ENCODE results near the gene ZCCHC4.

The ZCCHC4 gene

GRCh38 chr4:25401066-25401465 is 88.5 kb downstream of the ZCCHC4 start:
- TF ChIP-seq TAF1 (IDR thresholded peaks at IDR 0.05; ENCODE audit: low read depth) (no peak), TCF12 (IDR thresholded peaks at IDR 0.05; ENCODE audit: low read depth) (no peak), RAD21 (IDR thresholded peaks at IDR 0.05; ENCODE audit: low read depth) (no peak), REST (IDR thresholded peaks at IDR 0.05; ENCODE audit: low read depth) (no peak), YY1 (IDR thresholded peaks at IDR 0.05; ENCODE audit: low read depth) (no peak), EGR1 (IDR thresholded peaks at IDR 0.05) (no peak), FOXM1 (IDR thresholded peaks at IDR 0.05; ENCODE audit: borderline replicate concordance, low read depth) (no peak), EP300 (IDR thresholded peaks at IDR 0.05; ENCODE audit: borderline replicate concordance) (no peak)

- no peak for TF ChIP-seq YY1 (IDR thresholded peaks at IDR 0.05; ENCODE audit: low read depth)
- TF ChIP-seq EP300 (IDR thresholded peaks at IDR 0.05; ENCODE audit: borderline replicate concordance) = no peak
- no peak for TF ChIP-seq EGR1 (IDR thresholded peaks at IDR 0.05)
- TF ChIP-seq FOXM1 (IDR thresholded peaks at IDR 0.05; ENCODE audit: borderline replicate concordance, low read depth) = no peak
- TF ChIP-seq TCF12 (IDR thresholded peaks at IDR 0.05; ENCODE audit: low read depth) = no peak
- no peak for TF ChIP-seq USF1 (IDR thresholded peaks at IDR 0.05)
- TF ChIP-seq ZBTB7A (IDR thresholded peaks at IDR 0.05; ENCODE audit: low read depth) = no peak
- TF ChIP-seq CEBPB (IDR thresholded peaks at IDR 0.05) = no peak
- TF ChIP-seq TAF1 (IDR thresholded peaks at IDR 0.05; ENCODE audit: low read depth) = no peak
These were observed 89.9 kb downstream of the ZCCHC4 start for GRCh38 chr4:25402521-25402920.

GRCh38 chr4:25403699-25404098 is 91.1 kb downstream of the ZCCHC4 start:
- TF ChIP-seq ZBTB7A (IDR thresholded peaks at IDR 0.05; ENCODE audit: low read depth) (no peak), TCF12 (IDR thresholded peaks at IDR 0.05; ENCODE audit: low read depth) (no peak), CREB1 (IDR thresholded peaks at IDR 0.05; ENCODE audit: low read depth) (no peak), USF1 (IDR thresholded peaks at IDR 0.05) (no peak), REST (IDR thresholded peaks at IDR 0.05; ENCODE audit: low read depth) (no peak), RAD21 (IDR thresholded peaks at IDR 0.05; ENCODE audit: low read depth) (no peak), NFIC (IDR thresholded peaks at IDR 0.05) (no peak), TAF1 (IDR thresholded peaks at IDR 0.05; ENCODE audit: low read depth) (no peak), MAX (IDR thresholded peaks at IDR 0.05) (no peak), TEAD4 (IDR thresholded peaks at IDR 0.05) (no peak), FOXM1 (IDR thresholded peaks at IDR 0.05; ENCODE audit: borderline replicate concordance, low read depth) (no peak), EP300 (IDR thresholded peaks at IDR 0.05; ENCODE audit: borderline replicate concordance) (no peak), EGR1 (IDR thresholded peaks at IDR 0.05) (no peak), CEBPB (IDR thresholded peaks at IDR 0.05) (no peak)

GRCh38 chr4:25405453-25405852 is 92.9 kb downstream of the ZCCHC4 start:
- TF ChIP-seq CREB1 (IDR thresholded peaks at IDR 0.05; ENCODE audit: low read depth) = no peak
- no peak for TF ChIP-seq TAF1 (IDR thresholded peaks at IDR 0.05; ENCODE audit: low read depth)
- no peak for TF ChIP-seq FOXM1 (IDR thresholded peaks at IDR 0.05; ENCODE audit: borderline replicate concordance, low read depth)
- no peak for TF ChIP-seq NFIC (IDR thresholded peaks at IDR 0.05)
- TF ChIP-seq MAX (IDR thresholded peaks at IDR 0.05) = no peak
- TF ChIP-seq TEAD4 (IDR thresholded peaks at IDR 0.05) = no peak
- TF ChIP-seq TCF12 (IDR thresholded peaks at IDR 0.05; ENCODE audit: low read depth) = no peak
- TF ChIP-seq RAD21 (IDR thresholded peaks at IDR 0.05; ENCODE audit: low read depth) = no peak
- no peak for TF ChIP-seq CEBPB (IDR thresholded peaks at IDR 0.05)

- no peak for TF ChIP-seq RAD21 (IDR thresholded peaks at IDR 0.05; ENCODE audit: low read depth)
- no peak for TF ChIP-seq EGR1 (IDR thresholded peaks at IDR 0.05)
- no peak for TF ChIP-seq YY1 (IDR thresholded peaks at IDR 0.05; ENCODE audit: low read depth)
- TF ChIP-seq USF1 (IDR thresholded peaks at IDR 0.05) = no peak
- TF ChIP-seq TEAD4 (IDR thresholded peaks at IDR 0.05) = no peak
- no peak for TF ChIP-seq CREB1 (IDR thresholded peaks at IDR 0.05; ENCODE audit: low read depth)
- TF ChIP-seq TCF12 (IDR thresholded peaks at IDR 0.05; ENCODE audit: low read depth) = no peak
- TF ChIP-seq EP300 (IDR thresholded peaks at IDR 0.05; ENCODE audit: borderline replicate concordance) = no peak
- TF ChIP-seq REST (IDR thresholded peaks at IDR 0.05; ENCODE audit: low read depth) = no peak
- no peak for TF ChIP-seq FOXM1 (IDR thresholded peaks at IDR 0.05; ENCODE audit: borderline replicate concordance, low read depth)
- no peak for TF ChIP-seq ZBTB7A (IDR thresholded peaks at IDR 0.05; ENCODE audit: low read depth)
- TF ChIP-seq TAF1 (IDR thresholded peaks at IDR 0.05; ENCODE audit: low read depth) = no peak
- no peak for TF ChIP-seq CEBPB (IDR thresholded peaks at IDR 0.05)
- no peak for TF ChIP-seq NFIC (IDR thresholded peaks at IDR 0.05)
- TF ChIP-seq MAX (IDR thresholded peaks at IDR 0.05) = no peak
These were observed 93.6 kb downstream of the ZCCHC4 start for GRCh38 chr4:25406081-25406692.
